Measurements from ENCODE around the gene SNAP23. TPM values are rescaled to one million over a fixed set of nuclear protein-coding genes. Genes with fewer than 3 reads are reported as not detected.

Gene SNAP23
- 68.6 and 109 TPM in 2 replicates for total RNA-seq

DNA sequence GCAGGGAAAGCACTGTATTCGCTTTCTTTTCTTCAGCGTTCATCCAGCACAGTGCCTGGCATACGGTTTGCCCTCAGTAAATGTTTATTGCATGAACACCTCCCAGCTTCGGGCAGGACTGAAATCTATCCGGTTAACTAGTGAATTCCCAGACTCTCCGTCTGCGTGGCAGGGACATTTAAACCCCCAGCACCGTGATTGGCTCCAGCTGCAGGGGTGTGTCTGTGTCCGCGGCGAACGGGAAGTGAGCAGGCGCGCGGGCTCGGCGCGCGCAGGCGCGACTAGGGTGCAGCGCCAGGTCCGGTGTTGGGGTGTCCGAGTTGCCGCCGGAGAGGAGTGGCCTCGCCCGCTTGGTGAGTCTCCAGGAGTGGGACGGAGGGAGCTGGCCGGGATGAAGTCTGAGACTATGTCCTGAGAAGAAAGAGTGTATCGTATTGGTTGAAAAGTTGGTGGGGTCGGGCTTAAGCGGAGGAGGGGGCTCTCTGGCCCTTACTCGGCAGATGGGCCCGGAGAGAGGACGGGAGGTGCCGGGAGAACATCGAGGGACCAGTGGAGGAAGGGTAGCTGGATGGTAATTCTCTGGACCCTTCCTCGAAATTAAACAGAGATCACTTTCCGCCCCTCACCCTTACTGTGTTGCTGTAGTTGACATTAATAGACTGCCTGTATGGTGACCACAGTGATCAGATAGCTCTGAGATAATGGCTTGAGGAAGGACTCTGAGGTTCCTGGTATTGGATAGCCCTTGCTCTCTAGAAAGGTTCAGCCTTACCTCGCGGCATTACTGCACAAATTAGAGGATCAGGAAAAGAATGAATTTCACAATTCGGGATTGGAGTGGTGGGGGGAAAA, at the start of gene SNAP23:
SNAP23 (plus strand) TSS at position 274 of the 852 bp plus-strand sequence. CDS start 16,213 bp downstream, outside the sequence.

DNA sequence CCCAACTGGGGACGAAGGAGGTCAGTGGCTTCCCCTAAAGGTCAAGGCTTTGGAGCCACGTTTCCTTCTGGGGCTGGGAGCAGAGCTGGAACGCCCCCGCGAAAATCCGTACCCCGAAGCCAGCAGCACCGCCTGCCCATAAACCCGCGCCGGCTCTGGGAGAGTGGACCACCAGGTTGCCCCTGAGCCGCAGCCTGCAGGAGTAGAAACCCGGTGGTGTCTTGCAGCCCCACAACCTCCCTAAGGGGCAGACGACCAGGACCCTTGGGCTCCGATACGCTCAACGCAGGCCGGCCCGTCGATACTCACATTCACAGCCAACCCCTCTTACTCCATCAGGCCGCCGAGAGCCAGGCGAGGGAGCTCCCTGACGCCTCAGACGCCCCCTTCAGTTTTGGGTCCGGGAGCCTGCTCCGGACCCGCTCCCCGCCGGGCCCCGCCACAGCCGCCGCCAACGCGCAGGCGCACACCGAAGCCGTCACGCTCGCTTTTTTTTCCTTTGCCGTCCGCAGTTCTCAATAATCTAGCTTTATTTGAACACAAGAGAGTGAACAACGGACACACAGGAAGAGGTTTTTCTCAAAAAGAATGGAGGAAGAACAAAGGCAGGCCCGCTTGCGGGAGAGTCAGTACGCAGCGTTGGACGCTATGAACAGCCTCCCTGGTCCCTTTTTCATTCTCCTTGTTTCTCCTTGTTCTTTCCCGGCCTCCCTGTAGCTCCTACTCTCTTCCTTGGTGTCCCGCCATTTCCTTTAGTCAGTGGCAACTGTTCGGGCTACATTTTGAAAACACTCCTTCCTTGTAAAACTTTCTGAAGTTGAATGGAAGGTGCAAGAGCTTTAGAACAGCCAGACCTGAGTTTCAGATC, 4.5 kb upstream of the SNAP23 start, which contains the start of gene ZNF106:
ZNF106 (minus strand) TSS at position 471 of the 868 bp plus-strand sequence. CDS start 18,852 bp downstream, outside the sequence.

DNA sequence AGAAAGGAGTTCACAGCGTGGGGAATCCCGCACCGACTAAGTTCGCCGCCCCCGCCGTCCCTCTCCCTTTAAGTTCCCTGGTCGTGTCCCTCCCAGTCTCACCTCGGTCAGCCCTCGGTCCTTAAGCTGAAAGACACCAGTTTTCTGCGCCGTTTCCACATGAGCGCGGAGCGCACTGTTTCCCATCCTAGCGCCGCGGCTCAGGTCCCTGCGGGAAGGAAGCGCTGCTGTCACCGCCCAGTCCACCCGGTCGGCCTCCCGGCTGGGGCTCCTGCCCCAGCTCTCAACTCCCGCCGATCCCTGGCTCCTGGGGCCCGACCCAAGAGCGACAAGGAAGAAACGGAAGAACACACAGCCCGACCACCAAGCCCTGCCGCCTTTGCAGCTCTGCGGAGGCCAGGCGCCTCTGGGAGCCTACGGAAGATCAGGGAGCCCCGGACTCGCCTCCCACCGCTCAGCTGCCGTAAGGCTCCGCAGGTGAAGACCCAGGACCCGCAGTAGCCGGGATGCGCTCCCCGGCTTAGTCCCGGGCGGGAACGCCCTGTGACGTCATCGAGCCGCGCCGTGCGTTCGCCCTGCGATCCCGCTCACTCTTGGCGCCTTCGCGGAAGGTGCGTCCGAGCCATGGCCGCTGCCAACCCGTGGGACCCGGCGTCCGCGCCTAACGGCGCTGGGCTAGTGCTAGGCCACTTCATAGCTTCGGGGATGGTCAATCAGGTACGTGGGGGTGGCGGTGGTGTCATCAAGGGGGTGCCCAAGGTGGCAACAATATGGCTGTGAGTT, 53.0 kb downstream of the SNAP23 start, which contains the start of the genes HAUS2 and LRRC57:
HAUS2 (plus strand) TSS at position 590 of the 783 bp plus-strand sequence; CDS start at position 625, 35 bp downstream.
LRRC57 (minus strand) TSS at position 545 of the 783 bp plus-strand sequence; CDS start at position 186, 359 bp downstream.

DNA sequence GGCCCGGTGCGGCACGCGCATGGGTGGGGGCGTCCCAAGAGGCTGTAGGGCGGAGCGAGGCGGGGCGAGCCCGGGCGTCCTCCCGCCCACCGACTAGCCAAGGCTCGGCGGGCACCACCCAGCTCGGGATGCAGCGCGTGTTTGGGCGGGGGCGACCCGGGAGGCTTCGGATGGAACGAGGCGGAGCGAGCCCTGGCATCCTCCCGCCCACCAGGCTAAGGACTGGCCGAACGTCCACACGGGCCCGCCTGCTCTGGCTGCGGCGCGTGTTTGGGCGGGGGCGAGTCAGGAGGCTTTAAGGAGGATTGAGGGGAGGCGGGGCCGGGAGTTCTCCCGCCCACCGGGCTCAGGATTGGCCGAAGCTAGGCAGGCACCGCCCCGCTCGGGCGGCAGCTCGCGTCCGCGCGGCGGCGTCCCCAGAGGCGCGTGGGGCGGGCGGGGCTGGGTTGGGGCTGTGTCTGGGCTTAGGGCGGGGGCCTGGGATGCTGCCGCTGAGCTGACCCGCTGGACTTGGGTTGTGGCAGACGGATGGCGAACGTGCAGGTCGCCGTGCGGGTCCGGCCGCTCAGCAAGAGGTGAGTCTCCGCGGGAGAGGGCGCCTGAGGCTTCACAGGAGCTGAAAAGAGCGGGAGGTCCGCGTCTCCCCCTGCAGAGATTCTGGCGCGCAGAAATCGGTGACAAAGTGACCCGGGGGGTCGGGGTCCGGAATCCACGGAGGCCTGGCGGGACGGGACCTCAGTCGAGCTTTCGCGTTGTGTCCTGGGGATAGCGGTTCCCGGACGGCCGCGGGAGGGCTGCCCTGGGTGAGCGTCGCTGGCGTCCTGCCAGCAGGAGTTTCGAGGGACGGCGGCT, 80.0 kb downstream of the SNAP23 start, which contains the start of gene STARD9:
STARD9 (plus strand) TSS at position 419 of the 852 bp plus-strand sequence; CDS start at position 529, 110 bp downstream.

Other genes with a start within 250 kb of the SNAP23 start
- gene GANC, start 222.4 kb upstream of the SNAP23 start, total RNA-seq: 29.5 and 31.4 TPM in 2 replicates
- 70.3 and 91.9 TPM in 2 replicates for gene TMEM87A, start 222.2 kb upstream of the SNAP23 start, total RNA-seq
- 2.0 and 5.1 TPM in 2 replicates for gene CAPN3, start 136.1 kb upstream of the SNAP23 start, total RNA-seq
- gene ZNF106, start 4.5 kb upstream of the SNAP23 start, total RNA-seq: 37.2 and 38.1 TPM in 2 replicates
- 21.7 and 22.8 TPM in 2 replicates for gene LRRC57, start 53.2 kb downstream of the SNAP23 start, total RNA-seq
- 18.1 and 35.9 TPM in 2 replicates for gene HAUS2, start 53.2 kb downstream of the SNAP23 start, total RNA-seq
- gene STARD9, start 80.0 kb downstream of the SNAP23 start, total RNA-seq: 3.5 and 11.0 TPM in 2 replicates
- 7.3 and 12.2 TPM in 2 replicates for gene CDAN1, start 241.5 kb downstream of the SNAP23 start, total RNA-seq

Measured in placental epithelial cell (primary cell).